ENCODE measurements around the gene ENHO. TPM values are rescaled to one million over a fixed set of nuclear protein-coding genes. Genes with fewer than 3 reads are reported as not detected.

The ENHO gene
- total RNA-seq, 1 donor from 2014 or later, result 4.4 TPM

DNA sequence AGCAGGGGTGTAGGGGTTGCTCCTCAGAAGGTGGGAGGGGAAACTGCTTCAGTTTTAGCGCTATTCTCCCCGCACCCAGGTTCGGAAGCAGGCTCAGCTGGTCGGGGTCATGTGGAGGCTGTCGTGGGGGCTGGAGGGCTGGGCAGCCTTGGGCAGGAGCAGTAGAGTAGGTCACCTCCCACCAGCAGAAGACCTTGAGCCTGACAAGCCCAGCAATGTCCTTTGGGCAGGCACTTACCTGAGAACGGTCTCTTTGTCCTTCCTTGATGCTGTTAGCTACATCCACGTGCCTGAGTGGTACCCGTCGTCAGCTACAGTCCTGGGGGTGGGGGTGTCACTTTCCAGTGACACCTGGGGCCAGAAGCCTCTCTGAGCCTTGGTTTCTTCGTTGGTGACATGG, 20.3 kb downstream of the ENHO start:
- Histone ChIP-seq H3K4me3 (no peak overlapping the region), H3F3A (ENCODE audit: low read depth) (no peaks in the 10 kb centered on the region), H3K79me2 (ENCODE audit: low read depth) (no peaks in the 10 kb centered on the region), H3K36me3 (no peaks in the 10 kb centered on the region), H4K20me1 (ENCODE audit: low read depth) (no peaks in the 10 kb centered on the region), H3K4me2 (no peak overlapping the region), H3K27ac (no peak overlapping the region), H3K9ac (no peak overlapping the region), H3K27me3 (no peaks in the 10 kb centered on the region), H2AFZ (replicated peaks) (no peak overlapping the region), H3K4me1 (no peaks in the 10 kb centered on the region), H3K9me3 (ENCODE audit: low read depth) (no peaks in the 10 kb centered on the region)
- H3K27me3 Mint-ChIP-seq (ENCODE audit: insufficient read depth, low read depth), result peaks cover 25% of the 10 kb centered on the region
- no peaks in the 10 kb centered on the region for H3K9me3 Mint-ChIP-seq
- H3K36me3 Mint-ChIP-seq, result peaks cover 2% of the 10 kb centered on the region
- TF ChIP-seq, protein P1, sequence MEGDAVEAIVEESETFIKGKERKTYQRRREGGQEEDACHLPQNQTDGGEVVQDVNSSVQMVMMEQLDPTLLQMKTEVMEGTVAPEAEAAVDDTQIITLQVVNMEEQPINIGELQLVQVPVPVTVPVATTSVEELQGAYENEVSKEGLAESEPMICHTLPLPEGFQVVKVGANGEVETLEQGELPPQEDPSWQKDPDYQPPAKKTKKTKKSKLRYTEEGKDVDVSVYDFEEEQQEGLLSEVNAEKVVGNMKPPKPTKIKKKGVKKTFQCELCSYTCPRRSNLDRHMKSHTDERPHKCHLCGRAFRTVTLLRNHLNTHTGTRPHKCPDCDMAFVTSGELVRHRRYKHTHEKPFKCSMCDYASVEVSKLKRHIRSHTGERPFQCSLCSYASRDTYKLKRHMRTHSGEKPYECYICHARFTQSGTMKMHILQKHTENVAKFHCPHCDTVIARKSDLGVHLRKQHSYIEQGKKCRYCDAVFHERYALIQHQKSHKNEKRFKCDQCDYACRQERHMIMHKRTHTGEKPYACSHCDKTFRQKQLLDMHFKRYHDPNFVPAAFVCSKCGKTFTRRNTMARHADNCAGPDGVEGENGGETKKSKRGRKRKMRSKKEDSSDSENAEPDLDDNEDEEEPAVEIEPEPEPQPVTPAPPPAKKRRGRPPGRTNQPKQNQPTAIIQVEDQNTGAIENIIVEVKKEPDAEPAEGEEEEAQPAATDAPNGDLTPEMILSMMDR (IDR thresholded peaks at IDR 0.05), result no peak
- TF ChIP-seq EZH2phosphoT487 (IDR thresholded peaks at IDR 0.05), result no peak
- no peak for TF ChIP-seq EZH2 (IDR thresholded peaks at IDR 0.05)
- peaks cover 20% of the 10 kb centered on the region for H3K4me1 Mint-ChIP-seq
- no peak overlapping the region for H3K27ac Mint-ChIP-seq
- H3K4me3 Mint-ChIP-seq, result no peak overlapping the region
- no peak for DNase-seq (ENCODE audit: low spot score)

DNA sequence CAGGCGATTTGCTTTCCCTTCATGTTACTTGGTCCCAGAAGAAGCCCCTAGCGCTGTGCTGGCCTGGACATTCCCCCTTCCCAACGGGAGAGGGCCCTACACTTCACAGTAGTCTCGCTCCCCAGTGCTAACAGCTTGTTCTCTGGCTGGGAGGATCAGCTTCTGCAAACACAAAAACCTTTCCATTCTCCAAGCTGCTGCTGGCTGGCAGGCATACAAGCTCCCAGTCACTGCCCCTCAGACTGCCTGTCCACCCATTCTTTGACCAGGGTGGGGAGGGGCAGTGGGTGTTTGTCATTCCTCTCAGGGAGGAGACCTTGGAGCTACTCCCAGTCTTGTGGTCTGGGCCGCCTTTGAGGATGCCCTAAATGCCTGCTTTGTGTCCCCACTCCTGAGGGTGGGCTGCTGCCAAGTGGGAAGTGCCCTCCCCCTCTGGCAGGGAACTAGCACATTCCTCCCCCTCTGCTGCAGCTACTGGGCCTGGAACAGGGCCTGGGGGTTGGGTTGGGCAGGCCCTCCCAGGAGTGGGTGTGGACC, 20.8 kb downstream of the ENHO start:
- H3K36me3 Mint-ChIP-seq, result peaks cover 2% of the 10 kb centered on the region
- H3K9me3 Mint-ChIP-seq, result no peaks in the 10 kb centered on the region
- H3K4me1 Mint-ChIP-seq, result peaks cover 21% of the 10 kb centered on the region
- H3K9ac ChIP-seq, result no peak overlapping the region
- H3K4me1 ChIP-seq, result no peaks in the 10 kb centered on the region
- H3K79me2 ChIP-seq (ENCODE audit: low read depth), result no peaks in the 10 kb centered on the region
- H4K20me1 ChIP-seq (ENCODE audit: low read depth), result no peaks in the 10 kb centered on the region
- H3K4me3 ChIP-seq, result no peak overlapping the region
- H3K27me3 ChIP-seq, result no peaks in the 10 kb centered on the region
- H3F3A ChIP-seq (ENCODE audit: low read depth), result no peaks in the 10 kb centered on the region
- no peaks in the 10 kb centered on the region for H3K36me3 ChIP-seq
- H3K9me3 ChIP-seq (ENCODE audit: low read depth), result no peaks in the 10 kb centered on the region
- no peak overlapping the region for H3K27ac Mint-ChIP-seq
- TF ChIP-seq EZH2 (IDR thresholded peaks at IDR 0.05) (no peak), EZH2phosphoT487 (IDR thresholded peaks at IDR 0.05) (no peak)
- TF ChIP-seq, protein P1 (IDR thresholded peaks at IDR 0.05), result peak; percentile 49
- H3K4me2 ChIP-seq, result no peak overlapping the region
- H2AFZ ChIP-seq (replicated peaks), result no peak overlapping the region
- no peak overlapping the region for H3K4me3 Mint-ChIP-seq
- peak; percentile 77 for DNase-seq (ENCODE audit: low spot score)
- H3K27ac ChIP-seq, result no peak overlapping the region
- H3K27me3 Mint-ChIP-seq (ENCODE audit: insufficient read depth, low read depth), result peaks cover 25% of the 10 kb centered on the region

DNA sequence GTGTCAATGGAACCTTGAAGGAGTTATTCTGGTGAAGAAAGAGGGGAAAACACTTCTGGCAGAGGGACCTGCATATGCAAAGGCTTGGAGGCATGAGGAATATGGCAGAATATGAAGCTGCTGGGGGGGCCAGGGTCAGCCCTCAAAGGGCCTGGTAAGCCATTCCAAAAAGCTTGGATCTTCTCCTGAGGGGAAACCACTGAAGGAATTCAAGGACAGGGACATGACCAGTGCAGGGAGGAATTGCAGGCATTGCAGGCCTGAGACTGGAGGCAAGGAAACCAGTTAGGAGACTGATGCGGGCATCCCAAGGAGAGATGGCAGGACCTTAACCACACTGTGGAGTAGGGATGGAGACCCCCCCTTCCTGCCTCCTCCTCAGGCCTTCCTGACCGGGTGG, 21.4 kb downstream of the ENHO start:
- Histone ChIP-seq H3K9ac (no peak overlapping the region), H4K20me1 (ENCODE audit: low read depth) (no peaks in the 10 kb centered on the region), H3K4me2 (no peak overlapping the region), H3F3A (ENCODE audit: low read depth) (no peaks in the 10 kb centered on the region), H3K27ac (no peak overlapping the region), H3K4me3 (no peak overlapping the region), H2AFZ (replicated peaks) (no peak overlapping the region), H3K9me3 (ENCODE audit: low read depth) (no peaks in the 10 kb centered on the region), H3K4me1 (no peaks in the 10 kb centered on the region), H3K27me3 (no peaks in the 10 kb centered on the region), H3K36me3 (no peaks in the 10 kb centered on the region), H3K79me2 (ENCODE audit: low read depth) (no peaks in the 10 kb centered on the region)
- Mint-ChIP-seq H3K27ac (no peak overlapping the region), H3K27me3 (ENCODE audit: insufficient read depth, low read depth) (peaks cover 25% of the 10 kb centered on the region), H3K4me1 (peaks cover 21% of the 10 kb centered on the region), H3K4me3 (no peak overlapping the region), H3K9me3 (no peaks in the 10 kb centered on the region), H3K36me3 (peaks cover 2% of the 10 kb centered on the region)
- TF ChIP-seq, protein P1 (IDR thresholded peaks at IDR 0.05), result no peak
- no peak for TF ChIP-seq EZH2 (IDR thresholded peaks at IDR 0.05)
- TF ChIP-seq EZH2phosphoT487 (IDR thresholded peaks at IDR 0.05), result no peak
- no peak for DNase-seq (ENCODE audit: low spot score)
